HG02623 (cell line): Measurements from ENCODE around the gene MACROD2.

ENCODE experiments used
- ATAC-seq: cut with Tn5 transposase; IDR thresholded peaks from one replicate; pipeline ENCODE4 v1.9.1; 2021; ENCODE audit warnings: moderate library complexity; ENCODE audit not compliant: unreplicated experiment

MACROD2 gene

GRCh38 chr20:15890407-15890982, 1895.2 kb downstream of the MACROD2 start:
- no peak for ATAC-seq

GRCh38 chr20:15895126-15895525, 1899.8 kb downstream of the MACROD2 start:
- no peak for ATAC-seq

- peak; percentile 82 for ATAC-seq
Measured at GRCh38 chr20:15895560-15896084, 1900.3 kb downstream of the MACROD2 start.

GRCh38 chr20:15899967-15900366, 1904.7 kb downstream of the MACROD2 start:
- no peak for ATAC-seq

- ATAC-seq, result no peak
Measured at GRCh38 chr20:15900443-15900842, 1905.1 kb downstream of the MACROD2 start.

- no peak for ATAC-seq
Measured at GRCh38 chr20:15902493-15902892, 1907.2 kb downstream of the MACROD2 start.

GRCh38 chr20:15905661-15906060, 1910.3 kb downstream of the MACROD2 start:
- no peak for ATAC-seq

- no peak for ATAC-seq
Measured at GRCh38 chr20:15909995-15910394, 1914.7 kb downstream of the MACROD2 start.

- no peak for ATAC-seq
Measured at GRCh38 chr20:15911581-15911980, 1916.3 kb downstream of the MACROD2 start.

- no peak for ATAC-seq
Measured at GRCh38 chr20:15913391-15914025, 1918.2 kb downstream of the MACROD2 start.

- ATAC-seq, result no peak
Measured at GRCh38 chr20:15916623-15917022, 1921.3 kb downstream of the MACROD2 start.

- no peak for ATAC-seq
Measured at GRCh38 chr20:15917283-15917682, 1922.0 kb downstream of the MACROD2 start.

- ATAC-seq, result no peak
Measured at GRCh38 chr20:15918631-15919030, 1923.3 kb downstream of the MACROD2 start.

- ATAC-seq, result no peak
Measured at GRCh38 chr20:15919118-15919517, 1923.8 kb downstream of the MACROD2 start.

- ATAC-seq, result no peak
Measured at GRCh38 chr20:15921930-15922329, 1926.6 kb downstream of the MACROD2 start.

- peak; percentile 34 for ATAC-seq
Measured at GRCh38 chr20:15922556-15922955, 1927.2 kb downstream of the MACROD2 start.

GRCh38 chr20:15923030-15923776, 1927.9 kb downstream of the MACROD2 start:
- ATAC-seq, result peak; percentile 60

- no peak for ATAC-seq
Measured at GRCh38 chr20:15924556-15924955, 1929.2 kb downstream of the MACROD2 start.

- ATAC-seq, result no peak
Measured at GRCh38 chr20:15925376-15925775, 1930.1 kb downstream of the MACROD2 start.

- no peak for ATAC-seq
Measured at GRCh38 chr20:15927893-15928650, 1932.8 kb downstream of the MACROD2 start.

- no peak for ATAC-seq
Measured at GRCh38 chr20:15928946-15929345, 1933.6 kb downstream of the MACROD2 start.
